Putamen (tissue), 1 donor: ENCODE data around the gene CDCP2.

Experiments
- DNase-seq: peaks from one replicate; pipeline ENCODE4 v3.0.0-alpha.2; 2016; ENCODE audit warnings: low spot score

Gene CDCP2

GRCh38 chr1:54091666-54092065, 61.1 kb downstream of the CDCP2 start:
- no peak for DNase-seq

GRCh38 chr1:54088385-54088784, 64.4 kb downstream of the CDCP2 start:
- no peak for DNase-seq

DNA sequence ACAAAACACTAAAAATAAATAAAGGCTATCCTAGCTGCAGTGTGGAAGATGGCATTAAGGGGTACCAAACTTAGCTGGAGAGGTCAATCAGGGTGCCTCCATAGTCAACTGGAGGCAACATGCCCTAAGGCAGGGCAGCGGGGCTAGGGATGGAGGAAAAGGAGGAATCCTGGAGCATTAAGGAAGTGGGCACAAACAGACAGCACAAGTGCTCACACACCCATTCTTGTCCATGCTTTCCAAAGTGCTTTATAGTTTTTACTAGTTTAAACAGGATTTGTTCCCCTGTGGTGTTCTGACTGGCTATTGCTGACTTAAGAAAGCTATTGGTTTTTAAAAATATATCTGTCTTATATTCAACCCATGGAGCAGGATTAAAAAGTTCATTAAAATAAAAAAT, 66.0 kb downstream of the CDCP2 start:
- no peak for DNase-seq

GRCh38 chr1:54084794-54085193, 68.0 kb downstream of the CDCP2 start:
- DNase-seq, result no peak
